Stimulated activated CD8-positive, alpha-beta memory T cell treated with anti-CD3 and anti-CD28 coated beads, Interleukin-4, amount 100 ng/mL, for 4 hours (primary cell): ENCODE results near the gene FRRS1.
"Not testable (repeated sequence)": the region's sequence is repeated elsewhere in the genome, so short reads cannot be mapped to it uniquely, and the experiment has no call there.

ENCODE experiments used
- DNase-seq, 2 donors: peaks; one replicate each; pipeline ENCODE4 v3.0.0-alpha.2; 2020; ENCODE audit warnings: low read depth in 2 of 2, low spot score in 1 of 2

The FRRS1 gene

GRCh38 chr1:99764909-99765308 lies 1.5 kb downstream of the FRRS1 start:
- no peak for DNase-seq

GRCh38 chr1:99764439-99764838 lies 2.0 kb downstream of the FRRS1 start:
- no peak for DNase-seq

DNA sequence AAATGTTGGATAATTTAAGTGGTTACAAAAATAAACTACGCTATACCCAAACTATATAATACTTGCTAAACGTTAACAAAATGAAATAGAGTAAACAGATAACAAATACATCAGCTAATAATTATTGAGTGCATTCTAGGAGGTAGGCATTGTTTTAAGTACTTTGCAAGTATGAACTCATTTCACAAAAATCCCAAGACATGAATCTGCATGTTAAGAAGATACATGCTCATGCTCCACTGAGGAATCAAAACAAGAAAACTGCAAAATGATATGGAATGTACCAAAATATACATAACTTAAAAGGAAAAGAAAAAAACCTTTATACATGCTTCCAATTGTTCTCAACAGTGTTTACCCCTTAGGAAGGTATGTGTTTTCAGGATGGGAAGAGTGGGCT lies 2.5 kb downstream of the FRRS1 start:
- no peak for DNase-seq

GRCh38 chr1:99761774-99762173 lies 4.7 kb downstream of the FRRS1 start:
- DNase-seq: no peak

GRCh38 chr1:99759518-99760160 lies 6.8 kb downstream of the FRRS1 start:
- DNase-seq: no peak

DNA sequence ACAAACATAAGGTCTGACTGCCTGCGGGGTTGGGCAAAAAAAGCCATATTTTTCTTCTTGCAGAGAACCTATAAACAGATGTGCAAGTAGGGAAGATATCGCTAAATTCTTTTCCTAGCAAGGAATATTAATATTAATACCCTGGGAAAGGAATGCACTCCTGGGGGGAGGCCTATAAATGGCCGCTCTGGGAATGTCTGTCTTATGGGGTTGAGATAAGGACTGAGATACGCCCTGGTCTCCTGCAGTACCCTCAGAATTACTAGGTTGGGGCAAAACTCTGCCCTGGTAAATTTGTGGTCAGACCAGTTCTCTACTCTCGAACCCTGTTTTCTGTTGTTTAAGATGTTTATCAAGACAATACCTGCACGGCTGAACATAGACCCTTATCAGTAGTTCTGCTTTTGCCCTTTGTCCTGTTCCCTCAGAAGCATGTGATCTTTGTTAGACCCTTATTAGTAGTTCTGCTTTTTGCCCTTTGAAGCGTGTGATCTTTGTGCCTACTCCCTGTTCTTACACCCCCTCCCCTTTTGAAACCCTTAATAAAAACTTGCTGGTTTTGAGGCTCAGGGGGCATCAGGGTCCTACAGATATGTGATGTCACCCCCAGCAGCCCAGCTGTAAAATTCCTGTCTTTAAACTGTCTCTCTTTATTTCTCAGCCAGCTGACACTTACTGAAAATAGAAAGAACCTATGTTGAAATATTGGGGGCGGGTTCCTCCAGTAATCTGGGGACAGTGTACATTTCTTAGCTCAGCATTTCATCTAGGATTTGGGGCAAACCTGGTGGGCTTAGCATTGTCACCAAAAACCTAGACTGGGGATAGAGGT lies 7.5 kb downstream of the FRRS1 start:
- not testable (repeated sequence) for DNase-seq

DNA sequence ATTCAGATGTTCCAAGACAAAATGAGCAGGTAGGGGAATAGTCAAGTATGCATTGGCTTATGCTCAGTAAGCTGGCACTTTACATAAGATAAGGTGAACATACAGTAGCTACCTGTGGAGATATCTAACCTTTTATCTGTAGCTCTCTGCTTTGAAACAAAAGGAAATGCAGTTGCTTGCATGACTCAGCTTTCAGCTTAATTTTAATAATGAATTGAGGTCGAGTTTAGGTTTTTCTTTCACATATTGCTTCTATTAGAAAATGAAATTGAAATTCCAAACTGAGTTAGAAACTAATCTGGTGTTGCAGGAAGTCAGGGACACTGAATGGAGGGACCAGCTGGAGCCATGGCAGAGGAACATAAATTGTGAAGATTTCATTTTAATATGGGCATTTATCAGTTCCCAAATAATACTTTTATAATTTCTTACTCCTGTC lies 8.3 kb downstream of the FRRS1 start:
- DNase-seq: no peak

DNA sequence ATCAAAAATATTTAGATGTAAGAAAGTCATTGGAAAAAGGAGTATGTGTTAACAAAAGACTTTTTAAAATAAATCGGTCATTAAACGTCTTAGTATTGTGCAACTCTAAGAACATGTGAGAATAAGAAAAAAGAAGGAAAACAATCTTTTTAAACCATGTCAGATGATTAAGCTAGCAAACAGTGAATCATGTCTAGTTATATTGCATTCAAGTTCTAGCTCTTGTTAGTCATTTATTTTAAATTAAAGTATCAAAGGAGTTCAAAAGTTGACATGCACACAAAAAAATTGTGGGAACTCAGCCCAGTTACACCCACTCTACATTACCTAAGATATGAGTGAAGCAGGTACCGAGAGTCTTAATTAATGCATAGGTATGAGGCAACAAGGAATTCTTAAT lies 9.8 kb downstream of the FRRS1 start:
- DNase-seq: no peak

DNA sequence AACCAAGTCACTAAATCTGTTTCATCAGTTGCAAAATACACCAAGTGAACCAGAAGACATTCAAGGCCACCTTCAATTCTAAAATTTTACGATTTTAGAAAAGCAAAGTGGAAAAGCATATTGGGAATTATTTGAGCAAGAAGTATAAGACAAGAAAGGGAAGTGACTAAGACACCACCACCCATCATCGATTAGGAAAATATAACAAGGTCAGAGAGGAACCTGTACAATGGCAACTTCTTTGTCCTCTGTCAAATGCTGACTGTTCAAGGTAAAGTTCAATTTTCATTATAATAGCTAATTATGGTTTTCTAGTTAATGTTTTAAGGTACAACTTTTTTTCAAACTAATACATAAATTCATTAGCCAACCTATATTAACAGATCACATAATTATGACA lies 10.8 kb downstream of the FRRS1 start:
- DNase-seq: no peak

GRCh38 chr1:99754697-99755096 lies 11.7 kb downstream of the FRRS1 start:
- no peak for DNase-seq

DNA sequence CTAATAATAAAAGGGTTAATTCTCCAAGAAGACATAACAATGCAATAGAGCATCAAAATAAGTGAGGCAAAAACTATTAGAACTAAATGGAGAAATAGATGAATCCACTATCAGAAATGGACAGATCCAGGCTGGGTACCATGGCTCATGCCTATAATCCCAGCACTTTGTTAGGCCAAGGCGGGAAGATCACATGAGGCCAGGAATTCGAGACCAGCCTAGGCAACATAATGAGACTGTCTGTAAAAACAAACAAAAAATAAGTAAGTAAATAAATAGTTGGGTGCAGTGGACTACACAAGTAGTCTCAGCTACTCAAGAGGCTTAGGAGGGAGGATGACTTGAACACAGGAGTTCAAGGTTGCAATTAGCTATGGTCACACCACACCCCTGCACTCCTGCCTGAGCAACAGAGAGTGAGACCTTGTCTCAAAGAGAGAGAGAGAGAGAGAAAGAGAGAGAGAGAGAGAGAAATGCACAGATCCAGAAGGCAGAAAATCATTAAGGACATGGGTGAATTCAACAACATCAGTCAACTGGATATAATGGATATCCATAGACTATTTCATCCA lies 12.3 kb downstream of the FRRS1 start:
- DNase-seq: no peak

DNA sequence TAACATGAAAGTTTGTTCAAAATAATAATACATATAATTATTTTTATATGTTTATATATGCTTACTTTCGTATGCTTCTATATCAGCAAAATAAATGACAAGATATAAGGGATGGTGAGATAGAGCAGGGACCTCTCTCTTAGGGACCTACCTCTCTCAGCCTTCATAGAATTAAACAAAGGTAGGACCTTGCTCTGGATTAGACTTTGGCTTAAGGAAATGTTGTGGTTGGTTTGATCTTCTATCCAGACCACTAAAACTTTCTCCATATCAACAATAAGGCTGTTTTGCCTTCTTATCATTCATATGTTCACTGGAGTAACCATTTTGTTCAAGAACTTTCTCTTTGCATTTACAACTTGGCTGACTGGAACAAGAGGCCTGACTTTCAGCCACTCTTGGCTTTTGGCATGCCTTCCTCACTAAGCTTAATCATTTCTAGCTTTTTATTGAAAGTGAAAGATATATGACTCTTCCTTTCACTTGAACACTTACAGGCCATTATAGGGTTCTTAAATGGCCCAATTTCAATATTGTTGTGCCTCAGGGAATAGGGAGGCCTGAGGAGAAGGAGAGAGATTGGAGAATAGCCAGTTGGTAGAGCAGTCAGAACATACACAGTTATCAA lies 14.4 kb downstream of the FRRS1 start:
- DNase-seq: no peak

DNA sequence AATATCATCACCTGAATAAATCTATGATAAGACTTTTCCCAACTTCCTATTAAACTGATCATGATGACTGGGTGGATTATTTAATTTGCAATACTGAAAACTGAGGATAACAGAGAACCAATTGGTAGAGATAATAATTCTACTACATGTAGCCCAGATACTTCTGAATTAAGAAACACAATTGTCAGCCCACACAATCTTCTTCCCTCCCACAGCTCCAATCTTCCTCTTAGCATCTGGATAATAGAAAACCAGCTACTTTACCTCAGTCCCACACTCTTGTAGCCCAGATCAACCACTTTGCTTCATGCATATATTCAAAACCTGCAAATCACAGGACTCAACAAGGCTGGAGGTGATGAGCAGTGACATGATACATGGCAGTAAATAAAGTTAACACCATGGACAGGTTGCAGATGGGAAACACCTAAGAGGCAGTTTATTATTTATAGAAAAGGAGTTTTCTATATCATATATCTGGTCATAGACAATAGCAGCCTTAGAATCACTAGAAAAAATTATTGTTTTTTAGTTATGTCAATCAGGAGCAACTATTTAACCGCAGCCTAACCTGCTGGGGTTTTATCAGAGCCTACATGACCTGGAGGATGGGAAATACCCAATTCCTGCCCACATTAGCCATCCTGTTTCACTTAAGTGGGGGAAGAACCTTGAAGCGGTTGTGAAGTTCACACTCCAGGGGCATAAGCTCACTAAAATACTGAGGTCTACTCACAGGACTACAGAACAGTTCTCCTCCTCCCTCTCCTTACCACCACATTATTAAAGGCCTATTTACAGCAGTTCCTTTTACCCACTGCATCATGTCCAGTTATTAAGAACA lies 16.7 kb downstream of the FRRS1 start:
- DNase-seq: no peak

DNA sequence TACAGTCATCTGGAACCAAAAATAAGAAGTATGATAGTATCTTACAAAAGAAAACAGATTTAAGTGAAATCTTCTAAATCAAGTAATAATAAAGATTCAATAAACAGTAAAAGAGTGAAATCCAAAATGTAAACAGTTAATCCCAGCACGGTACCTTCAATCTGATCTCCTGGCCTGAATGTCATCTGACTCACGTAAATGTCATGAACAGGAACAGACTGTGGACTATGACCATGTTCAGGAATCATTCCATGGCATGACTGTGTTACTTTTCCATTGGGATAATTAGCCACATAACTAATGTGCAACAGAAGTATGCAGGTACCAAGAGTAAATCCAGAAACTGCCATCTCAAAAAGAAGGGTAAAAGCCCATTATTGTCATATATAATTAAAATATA lies 18.0 kb downstream of the FRRS1 start:
- no peak for DNase-seq

- DNase-seq: no peak
Observed at GRCh38 chr1:99745684-99746083, 20.8 kb downstream of the FRRS1 start.

GRCh38 chr1:99745061-99745460 lies 21.4 kb downstream of the FRRS1 start:
- DNase-seq: no peak

- no peak for DNase-seq
Observed at GRCh38 chr1:99740141-99740540, 26.3 kb downstream of the FRRS1 start.

DNA sequence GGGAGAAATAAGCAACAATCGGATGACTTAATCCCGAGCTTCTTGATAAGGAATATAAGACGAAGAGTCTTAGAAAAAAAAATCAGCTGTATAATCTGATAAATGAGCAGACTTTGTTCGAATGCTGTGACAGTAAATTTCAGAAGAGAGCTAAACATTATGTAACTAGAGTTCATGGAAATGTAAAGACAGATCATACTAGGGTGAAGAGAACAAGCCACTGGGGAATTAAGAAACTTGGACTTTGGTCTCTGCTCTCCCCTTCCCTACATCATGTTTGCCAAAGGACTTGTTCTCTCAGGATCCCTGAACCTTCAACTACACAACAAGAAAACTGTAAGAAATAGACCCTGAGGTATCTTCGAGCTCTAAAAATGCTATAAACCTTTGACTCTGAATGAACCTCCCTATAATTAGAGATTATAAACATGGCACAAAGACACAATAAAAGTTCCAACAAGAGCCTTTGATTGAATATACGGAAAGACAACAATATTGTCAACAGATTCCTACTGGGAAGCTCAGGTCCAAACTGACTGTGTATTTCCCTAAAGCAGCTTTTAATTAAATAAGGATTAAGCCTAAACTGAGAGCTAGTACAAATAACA lies 27.5 kb downstream of the FRRS1 start:
- DNase-seq: no peak

DNA sequence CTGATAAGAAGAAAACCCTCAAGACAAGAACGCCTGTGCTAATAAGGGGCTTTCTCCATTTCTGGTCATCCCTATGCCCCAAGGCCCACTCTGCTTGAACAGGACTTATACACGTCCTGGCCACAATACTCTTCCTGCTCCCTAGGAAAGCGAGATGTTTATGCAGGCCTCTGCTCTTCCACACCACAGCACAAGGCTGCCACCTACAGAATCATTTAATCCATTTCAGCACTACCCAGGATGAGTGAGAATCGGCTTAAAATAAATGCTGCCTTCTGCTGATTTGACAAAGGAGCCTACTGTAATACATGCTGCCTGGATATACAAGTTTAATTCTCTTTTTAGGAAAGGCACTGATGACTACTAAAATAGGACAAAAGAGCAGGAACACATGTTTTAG lies 29.4 kb downstream of the FRRS1 start:
- no peak for DNase-seq

DNA sequence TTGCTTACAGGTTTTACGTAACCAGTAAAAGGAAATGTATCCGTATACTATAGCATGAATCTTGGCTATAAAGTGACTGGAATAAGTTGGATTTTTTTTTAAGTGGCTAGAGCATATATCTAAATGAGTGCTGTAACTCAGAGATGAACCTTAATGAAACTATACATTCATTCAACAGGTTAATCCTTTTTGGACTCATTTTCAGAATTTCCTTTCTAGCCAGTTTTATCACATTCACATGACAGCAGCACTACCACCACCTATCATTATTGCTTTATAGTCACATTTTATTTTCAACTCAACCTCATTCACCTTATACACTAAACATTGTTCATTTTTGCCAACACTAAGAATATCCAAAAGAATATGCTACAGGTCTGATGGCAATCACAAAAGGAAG lies 30.6 kb downstream of the FRRS1 start:
- DNase-seq: no peak

DNA sequence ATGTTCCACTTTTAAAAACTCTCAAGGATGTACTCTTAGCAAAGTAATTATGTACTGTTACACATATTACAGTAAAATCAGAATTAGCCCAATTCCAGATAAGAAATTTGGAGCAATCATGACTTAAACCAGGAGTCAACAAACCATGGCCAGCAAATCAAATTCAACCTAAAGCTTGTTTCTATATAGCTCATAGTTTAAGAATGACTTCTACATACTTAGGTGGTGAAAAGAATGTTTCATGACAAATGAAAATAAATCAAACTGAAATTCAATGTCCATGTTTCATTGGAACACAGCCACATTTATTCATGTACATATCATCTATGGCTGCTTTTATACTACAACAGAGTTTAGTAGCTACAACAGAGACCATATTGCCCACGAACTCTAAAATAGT lies 35.1 kb downstream of the FRRS1 start:
- DNase-seq: no peak
